CD4-positive, alpha-beta T cell treated with Interleukin-10 for 1 hour (primary cell): Measurements from ENCODE around the gene LDB3.

Source experiments
- DNase-seq: peaks from one replicate; pipeline ENCODE4 v3.0.0-alpha.2; 2020

LDB3 gene

DNA sequence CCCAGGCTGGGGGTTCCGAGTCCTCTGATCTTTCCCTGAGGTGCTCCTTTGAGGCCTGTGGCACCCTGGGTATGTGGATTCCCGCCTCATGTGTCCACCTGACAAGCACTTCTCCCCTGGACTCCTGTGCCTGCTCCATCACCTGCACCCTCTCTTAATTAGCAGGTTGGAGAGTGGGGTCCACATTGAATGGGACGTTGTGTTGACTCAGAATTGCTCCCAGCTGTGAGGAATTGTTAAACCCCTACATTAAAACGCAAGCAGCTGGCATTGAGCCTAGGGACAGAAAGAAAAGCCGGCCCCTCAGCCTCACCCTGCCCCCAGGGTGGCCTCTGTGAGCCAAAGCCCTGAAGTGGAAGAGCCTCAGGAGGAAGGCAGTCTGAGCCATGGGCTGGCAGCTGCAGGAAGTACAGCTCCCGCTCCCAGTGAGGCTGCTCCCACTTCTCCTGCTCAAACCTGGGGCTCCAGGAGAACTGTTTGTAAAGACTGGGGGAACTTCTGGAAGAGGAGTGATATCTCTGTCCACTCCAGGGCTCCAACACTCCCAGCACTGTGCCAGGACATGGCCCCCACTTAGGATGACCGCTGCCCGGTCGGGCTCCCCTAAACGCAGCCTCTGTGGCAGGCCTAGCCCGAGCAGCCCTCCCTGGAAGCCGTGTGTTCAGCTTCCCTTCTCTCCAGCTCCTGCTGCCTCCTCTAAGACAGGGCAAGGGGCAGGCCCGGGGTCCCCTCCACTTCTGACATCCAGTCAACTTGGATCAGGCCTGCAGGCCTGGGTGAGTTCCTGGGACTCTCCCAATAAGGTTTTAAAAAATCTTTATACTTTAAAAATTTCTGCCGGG lies 15.7 kb upstream of the LDB3 start:
- no peak for DNase-seq

DNA sequence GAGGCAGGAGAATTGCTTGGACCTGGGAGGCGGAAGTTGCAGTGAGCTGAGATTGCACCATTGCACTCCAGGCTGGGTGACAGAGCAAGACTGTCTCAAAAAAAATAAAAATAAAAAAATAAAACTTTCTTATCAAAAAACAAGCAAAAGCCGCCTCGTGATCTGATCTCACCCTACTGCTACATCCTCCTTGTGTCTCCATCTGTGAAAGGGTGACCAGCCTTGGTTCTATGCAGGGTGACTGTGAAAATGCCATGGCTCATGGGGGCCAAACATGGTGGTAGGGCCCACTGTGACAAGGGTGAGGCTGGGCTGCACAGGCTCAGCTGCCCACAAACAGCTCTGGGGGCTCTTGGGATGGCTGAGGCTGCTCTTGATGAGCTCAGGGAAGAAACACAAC lies 14.9 kb upstream of the LDB3 start:
- DNase-seq = no peak

DNA sequence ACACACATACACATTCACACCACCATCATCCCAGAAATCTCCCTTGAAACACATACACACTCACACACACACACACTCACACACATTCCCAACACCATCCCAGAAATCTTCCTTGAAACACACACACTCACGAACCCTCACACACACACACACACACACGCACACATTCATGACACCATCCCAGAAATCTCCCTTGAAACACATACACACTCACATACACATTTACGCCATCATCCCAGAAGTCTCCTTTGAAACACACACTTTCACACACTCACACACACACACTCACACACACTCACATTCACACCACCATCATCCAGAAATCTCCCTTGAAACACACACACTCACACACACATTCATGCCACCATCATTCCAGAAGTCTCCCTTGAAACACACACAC lies 14.3 kb upstream of the LDB3 start:
- no peak for DNase-seq

DNA sequence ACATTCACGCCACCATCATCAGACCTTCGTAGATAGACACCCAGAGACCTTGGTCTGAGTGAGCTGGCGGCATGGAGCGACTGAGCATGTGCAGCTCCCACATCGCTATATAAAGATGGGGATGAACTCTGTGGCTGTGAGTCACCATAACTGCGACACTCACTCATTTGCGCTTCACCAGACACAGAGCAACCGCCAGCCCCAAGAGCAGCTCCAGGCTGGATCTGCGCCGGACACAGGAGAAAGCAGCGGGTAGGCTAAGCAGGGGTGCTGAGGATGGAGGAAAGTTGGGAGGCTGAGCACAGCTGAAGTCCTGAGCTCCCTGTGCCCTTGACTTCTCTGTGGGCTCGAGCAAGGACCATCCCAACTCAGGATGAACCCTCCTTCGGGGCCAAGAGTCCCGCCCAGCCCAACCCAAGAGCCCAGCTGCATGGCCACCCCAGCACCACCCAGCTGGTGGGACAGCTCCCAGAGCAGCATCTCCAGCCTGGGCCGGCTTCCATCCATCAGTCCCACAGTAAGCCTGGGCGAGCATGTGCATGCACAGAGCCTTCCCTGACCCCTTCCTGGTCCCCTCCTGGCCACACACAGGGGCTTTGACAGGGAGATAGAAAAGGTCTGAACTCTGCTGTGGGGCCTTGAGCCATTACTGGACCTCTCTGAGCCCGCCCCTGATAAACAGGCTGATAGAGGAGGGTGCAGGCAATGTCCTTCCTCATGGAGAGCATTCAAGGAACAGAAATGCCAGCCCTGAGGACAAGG lies 13.7 kb upstream of the LDB3 start, which contains the start of gene OPN4:
TSS of gene OPN4 (plus strand) at position 137 of the 762 bp plus-strand sequence. CDS start at position 374, 237 bp downstream.
- no peak for DNase-seq

DNA sequence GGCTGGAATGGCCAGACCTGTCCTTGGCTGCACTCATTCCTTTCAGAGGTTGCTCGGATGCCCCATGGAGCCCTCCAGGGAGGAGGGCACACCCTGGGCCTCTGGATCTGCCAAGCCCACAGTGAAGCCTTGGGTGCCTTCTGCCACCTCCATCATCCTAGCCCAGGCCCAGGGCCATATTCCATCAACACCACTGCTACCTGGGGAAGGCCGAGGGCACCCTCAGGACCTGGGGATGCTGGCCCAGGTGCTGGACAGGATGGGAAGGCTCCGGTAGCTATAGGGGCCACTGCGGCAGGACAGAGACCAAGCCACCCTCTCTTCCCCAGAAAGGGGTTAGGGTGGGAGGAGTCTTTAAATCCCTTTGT lies 13.2 kb upstream of the LDB3 start:
- DNase-seq = no peak

DNA sequence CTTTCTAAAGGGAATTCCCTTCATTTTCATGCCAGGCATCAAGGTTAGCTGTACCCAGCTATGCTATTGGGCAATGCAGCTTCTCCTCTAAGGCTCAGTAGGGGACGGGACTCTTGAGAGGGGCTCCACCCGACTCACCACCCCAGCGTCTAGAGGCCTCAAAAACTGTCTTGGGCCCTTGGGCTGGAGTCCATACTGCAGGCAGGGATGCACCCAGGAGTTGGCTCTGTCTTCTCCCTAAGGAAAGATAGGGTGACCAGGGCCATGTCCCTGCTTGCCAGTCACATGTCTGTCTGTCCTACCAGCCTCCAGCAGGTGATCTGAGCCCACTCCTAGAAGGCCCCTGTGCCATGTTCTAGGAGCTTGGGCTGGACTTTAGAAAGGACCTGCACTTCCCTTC lies 12.7 kb upstream of the LDB3 start:
- no peak for DNase-seq

DNA sequence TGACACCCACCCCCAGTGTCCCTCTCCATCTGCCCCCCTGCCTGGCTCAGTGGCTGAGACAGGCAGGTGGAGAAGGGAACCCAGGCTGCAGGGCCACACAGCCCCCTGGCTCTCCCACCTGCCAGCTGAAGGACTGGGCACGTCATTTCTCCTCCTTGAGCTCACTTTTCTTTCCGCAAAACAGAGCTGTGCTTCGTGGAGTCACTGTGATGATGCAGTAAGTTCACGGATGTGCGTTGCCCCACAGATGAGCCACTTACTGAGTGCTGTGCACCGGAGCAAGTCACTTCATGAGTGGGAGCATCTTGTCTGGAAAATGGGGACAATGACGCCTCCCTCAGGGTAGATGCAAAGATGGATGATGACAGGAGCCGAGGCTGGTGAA lies 11.3 kb upstream of the LDB3 start:
- no peak for DNase-seq

DNA sequence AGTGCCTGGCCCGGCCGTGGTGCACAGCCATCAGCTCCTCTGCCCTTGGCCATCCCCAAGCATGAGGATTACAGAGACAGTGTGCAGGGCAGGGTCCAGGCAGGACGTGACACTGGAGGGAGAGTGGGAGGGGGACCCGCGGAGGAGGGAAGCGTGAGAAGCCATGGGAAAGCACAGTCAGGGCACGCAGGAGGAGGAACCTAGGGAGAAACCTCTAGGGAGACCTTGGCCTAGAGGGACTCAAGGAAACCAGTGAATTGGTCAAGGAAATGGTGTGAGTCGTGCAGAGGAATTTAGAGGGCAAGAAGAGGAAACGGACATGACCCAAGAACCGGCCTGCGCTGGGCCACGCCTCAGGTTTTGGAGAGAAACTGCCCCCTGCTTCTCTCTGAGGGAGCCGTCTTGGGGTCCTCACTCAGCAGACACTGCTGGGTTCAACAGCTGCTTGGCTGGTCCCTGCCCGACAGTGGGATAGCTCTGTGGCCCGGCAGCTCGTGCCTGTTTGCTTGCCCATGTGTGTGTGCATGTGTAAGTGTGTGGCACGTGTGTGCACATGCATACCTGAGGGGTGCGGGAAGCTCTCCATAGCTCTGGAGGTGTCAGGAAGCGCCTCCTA lies 10.8 kb upstream of the LDB3 start:
- DNase-seq = no peak

DNA sequence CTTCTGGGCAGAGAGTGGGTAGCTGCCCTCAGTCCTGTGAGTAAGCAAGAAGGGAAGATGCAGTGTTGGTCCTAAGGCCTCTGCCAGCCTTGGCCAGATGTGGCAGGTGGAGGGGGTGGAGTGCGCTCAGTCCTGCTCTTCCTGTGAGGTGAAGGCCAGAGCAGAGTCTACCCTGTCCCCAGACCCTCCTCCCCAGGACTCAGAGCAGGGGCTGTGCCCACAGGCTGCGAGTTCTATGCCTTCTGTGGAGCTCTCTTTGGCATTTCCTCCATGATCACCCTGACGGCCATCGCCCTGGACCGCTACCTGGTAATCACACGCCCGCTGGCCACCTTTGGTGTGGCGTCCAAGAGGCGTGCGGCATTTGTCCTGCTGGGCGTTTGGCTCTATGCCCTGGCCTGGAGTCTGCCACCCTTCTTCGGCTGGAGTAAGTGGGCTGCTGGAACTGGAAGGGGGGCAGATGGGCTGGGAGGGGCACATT lies 10.0 kb upstream of the LDB3 start:
- DNase-seq = no peak

DNA sequence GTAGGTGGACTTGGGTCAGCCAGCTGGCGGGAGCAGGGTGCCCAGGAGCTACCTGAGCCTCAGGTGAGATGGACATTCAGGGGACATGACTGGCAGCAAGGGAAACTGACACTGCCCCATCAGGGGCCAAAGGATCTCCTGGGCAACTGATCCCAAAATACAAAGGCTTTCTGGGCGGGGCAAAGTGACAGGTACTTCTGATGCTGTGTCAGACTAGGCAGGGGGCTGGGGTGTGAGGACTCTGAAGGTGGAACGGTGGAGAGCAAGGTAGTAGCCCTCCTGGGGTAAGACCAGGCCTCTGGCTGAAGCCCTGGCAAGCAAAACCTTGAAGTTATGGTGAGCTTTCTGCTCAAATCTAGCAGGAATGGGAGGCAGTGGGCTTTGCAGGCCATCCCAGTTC lies 9.6 kb upstream of the LDB3 start:
- no peak for DNase-seq

DNA sequence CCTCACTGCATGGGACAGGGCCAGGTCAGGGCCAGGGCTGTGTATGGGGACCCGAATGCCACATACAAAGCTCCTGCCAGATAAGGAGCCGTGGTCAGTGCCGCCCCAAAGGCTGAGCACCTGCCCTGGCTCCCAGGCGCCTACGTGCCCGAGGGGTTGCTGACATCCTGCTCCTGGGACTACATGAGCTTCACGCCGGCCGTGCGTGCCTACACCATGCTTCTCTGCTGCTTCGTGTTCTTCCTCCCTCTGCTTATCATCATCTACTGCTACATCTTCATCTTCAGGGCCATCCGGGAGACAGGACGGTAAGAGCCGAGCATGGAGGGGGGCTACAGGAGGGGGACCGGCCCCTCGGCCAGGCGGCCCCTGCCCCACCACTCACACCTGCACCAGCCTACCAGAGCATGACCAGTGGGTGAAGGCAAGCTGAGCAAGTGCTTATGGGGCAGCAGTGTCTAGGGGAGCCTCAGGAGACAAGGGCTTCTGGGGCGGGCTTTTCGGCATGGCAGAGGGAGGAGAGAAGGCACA lies 9.1 kb upstream of the LDB3 start:
- no peak for DNase-seq

DNA sequence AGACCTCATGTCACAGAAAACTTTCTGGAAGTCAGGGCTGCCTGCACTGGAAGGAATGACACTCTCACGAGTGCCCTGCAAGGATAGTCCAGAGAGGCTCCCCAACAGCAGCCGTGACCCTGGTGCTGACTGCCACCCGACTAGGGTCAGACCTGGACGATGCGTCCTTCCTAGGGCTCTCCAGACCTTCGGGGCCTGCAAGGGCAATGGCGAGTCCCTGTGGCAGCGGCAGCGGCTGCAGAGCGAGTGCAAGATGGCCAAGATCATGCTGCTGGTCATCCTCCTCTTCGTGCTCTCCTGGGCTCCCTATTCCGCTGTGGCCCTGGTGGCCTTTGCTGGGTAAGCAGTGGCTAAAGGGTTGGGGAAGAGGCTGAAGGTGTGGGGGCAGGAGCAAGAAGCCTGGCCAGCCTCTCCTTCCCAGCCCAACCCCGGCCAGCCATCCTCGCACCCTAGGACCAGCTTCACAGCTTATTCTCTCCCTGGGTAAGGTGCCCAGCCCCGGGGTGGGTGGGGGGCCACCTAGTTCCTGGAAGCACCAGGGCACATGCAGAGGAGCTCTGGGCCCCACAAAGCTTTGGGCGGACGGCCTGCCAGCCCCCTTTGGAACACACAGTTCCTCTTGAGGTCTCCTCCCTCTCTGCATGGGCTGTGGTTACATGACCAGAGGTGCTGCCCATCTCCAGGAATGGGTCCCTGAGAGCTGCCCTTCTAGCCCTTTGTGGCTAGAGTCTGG lies 8.4 kb upstream of the LDB3 start:
- no peak for DNase-seq

DNA sequence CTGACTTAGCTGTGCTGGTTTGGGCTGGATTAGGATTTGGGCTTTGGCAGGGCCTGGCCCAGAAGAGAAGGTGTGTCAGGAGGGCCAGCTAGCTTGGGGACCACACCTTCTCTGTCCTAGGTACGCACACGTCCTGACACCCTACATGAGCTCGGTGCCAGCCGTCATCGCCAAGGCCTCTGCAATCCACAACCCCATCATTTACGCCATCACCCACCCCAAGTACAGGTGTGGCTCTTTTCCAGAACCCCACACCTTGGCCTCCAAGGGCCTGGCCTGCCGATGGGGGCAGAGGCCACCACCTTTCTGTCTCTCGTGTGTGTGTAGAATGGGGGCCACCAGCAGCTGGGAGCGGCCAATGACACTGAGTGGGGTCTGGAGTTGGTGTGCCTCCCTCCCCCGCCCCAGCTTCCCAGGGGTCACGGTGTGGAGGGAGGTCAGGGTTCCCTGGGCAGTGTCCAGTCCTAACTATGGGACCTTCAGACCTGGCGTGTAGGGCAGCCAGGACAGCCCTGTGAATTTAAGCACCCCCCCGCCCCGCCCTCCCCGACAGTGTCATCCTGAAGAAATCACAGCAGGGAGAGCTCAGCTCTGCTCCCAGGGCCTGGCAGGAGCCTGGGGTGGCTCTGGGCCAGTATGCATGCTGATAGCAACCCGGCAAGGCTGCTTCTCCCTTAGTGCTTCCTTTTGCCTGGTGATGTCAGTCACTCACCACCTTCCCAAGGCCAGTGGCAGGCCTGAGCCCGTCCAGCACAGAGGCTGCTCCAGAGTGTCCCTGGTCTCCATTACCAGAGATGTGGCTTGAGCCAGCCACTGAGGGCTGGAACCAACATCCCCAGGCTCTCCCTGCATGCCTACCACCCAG lies 6.9 kb upstream of the LDB3 start:
- no peak for DNase-seq

DNA sequence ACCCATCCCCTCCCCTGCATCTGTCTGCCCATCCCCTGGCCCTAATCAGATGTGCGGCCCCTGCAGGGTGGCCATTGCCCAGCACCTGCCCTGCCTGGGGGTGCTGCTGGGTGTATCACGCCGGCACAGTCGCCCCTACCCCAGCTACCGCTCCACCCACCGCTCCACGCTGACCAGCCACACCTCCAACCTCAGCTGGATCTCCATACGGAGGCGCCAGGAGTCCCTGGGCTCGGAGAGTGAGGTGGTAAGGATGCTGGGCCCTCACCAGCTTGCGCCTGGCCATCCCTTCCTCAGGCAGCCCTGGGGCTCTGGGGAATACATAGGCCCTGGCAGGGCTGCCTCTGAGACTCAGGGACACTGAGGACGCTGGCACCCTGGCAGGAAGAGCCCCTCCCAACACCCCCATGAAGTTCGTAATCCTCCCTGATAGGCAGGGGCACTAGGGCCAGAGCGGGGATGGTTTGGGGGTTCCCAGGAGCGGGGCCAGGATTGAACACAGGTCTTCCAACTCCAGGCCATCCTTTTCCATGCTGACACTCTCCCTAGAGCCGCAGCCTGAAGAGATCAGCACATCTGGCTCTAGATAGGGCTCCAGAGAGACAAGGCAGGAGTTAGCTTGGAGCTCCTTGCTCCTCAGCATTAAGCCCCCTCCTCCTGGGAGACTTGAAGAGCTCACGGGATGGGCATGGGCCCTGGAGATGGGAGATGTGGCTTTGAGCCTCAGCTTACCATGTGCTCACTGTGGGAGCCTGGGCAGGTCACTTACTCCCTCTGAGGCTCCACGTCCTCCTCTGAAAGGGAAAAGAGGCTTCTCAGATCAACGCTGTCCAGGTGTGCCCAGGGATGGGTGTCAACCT lies 5.9 kb upstream of the LDB3 start:
- no peak for DNase-seq

DNA sequence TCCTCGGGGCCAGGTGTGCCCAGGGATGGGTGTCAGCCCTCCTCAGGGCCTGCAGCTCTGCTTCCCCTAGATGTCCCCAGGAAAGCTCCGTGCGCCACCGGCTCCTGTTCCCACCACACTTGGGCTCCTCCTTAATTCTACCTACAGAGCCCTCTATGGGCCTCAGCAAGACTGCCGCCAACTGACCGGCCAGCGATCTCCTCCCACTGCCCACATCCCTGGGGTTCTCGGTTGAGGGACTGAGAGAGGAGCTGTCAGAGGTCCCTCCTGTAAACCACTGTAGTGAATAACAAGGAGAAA lies 5.3 kb upstream of the LDB3 start:
- no peak for DNase-seq

DNA sequence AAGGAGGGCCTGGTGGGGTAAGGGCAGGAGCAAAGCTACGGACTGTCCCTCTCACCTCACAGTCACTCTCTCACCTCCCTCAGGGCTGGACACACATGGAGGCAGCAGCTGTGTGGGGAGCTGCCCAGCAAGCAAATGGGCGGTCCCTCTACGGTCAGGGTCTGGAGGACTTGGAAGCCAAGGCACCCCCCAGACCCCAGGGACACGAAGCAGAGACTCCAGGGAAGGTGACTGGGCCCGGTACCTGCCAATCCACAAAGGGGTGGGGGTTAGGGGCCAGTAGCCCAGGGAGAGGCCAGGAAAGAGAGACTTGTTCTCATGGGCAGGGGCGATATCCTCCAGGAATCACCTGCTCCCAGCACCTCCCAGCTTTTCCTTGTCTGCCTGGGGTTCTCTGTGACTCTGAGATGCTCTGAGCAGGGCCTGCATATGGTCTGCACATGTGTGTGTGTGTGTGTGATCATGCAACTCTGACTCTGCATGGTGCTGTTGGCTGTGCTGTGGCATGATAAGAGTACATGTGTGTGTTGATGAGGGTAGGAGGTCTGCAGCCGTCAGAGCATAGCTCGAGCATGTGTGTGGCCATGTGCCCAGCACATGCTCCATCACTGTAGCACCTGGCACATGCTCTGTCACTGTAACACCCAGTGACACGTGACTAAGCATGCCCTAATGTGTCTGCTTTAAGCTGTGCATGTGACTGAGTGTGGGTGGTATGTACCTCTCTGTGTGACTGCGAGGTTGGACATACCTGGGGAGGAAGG lies 4.6 kb upstream of the LDB3 start:
- no peak for DNase-seq

DNA sequence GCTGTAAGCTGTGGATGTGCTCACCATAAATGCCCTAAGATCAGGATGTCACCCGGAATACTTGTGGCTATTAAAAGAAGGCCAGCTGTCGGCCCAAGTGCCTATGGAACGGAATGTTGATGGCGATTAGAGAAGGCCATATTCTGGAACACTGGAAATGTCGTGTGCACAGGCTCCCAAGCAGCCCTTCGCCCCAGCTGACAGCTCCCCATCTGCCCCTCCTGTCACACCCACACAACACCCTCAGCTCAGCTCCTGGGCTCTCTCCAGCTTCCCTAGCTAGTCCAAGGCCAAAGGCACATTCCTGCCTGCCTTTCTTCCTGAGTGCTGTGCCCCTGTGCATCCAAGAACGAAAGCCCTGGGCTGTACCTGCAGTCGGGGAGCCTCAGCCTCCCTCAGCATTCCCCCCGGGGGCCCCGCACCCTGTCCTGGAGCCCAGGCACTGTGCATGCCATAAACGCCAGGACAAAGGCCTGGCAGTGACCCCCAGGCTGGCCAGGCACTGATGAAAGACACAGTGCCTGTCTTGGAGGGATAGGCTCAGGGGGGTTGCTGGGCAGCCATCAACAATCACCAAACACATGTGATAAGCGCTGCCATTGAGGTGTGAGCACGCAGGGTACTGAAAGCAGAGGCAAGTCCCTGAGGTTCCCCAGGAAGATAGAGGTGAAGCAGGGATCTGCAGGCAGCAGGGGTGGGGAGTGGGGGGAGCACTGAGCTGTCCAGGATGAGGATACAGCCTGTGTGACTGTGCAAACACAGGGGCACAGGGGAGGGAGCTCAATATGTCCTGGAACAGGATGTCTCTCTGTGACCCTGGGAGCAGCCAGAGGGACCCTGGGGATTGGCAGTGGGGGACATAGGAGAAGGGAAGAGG lies 3.7 kb upstream of the LDB3 start:
- no peak for DNase-seq

DNA sequence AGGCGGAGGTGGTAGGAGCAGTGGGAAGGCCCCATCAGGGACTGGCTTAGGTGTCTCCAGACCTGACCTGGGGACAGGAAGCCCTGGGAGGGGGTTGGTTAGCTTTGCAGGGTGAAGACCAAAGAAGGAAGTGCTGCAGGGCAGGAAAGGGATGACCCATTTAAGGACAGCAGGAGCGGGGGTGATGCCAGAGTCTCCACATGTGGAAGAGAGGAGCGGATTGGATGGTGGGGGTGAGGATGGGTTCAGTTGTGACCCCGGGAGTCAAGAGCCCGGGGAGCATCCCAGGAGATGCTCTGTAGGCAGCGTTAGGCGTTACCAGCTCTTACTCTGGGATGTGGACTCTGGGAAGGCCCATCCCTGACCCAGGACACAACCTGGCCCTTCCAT lies 3.1 kb upstream of the LDB3 start:
- DNase-seq = no peak

DNA sequence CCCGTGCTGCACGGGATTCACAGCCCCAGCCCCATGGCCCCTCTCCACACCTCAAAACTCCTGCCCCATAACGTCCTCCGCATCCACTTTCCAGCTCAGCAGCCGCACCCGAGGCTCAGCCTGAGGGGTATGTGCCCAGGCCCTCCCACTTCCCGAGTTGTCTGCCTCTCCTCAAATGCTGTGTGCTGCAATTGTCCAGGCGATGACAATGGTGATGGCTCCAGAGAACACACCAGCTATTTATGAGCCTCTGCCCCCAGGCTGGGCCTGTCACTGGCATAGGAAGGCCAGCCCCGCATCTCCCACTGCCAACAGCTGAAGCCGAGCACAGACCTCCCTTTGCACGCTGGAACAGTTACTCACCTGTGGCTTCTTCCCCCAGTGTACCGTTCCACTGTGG lies 2.4 kb upstream of the LDB3 start:
- DNase-seq = no peak
